ENCODE measurements around the gene CES1.
"Not testable (repeated sequence)": the region's sequence is repeated elsewhere in the genome, so short reads cannot be mapped to it uniquely, and the experiment has no call there.

The CES1 gene

DNA sequence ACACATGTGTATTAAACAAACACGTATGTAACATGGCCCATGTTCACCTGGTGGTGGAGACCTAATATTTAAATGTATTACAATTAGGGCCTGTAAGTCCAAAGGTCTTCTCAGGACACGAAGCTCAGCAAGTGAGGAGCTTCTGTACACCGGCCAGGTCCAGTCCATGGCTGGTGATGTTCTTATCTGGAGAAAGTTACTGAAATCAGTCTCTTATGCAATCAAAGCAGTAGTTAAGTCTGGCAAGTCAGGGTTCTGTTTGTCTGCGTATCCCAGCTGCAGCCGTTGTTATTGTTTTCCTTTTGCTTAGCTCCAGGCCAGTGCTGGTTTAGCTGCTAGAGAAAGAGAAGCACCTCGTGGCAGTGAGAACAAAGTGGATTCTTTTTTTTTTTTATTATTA is 41.4 kb downstream of the CES1 start:
- not testable (repeated sequence) for DNase-seq (ENCODE audit: low read depth)

DNA sequence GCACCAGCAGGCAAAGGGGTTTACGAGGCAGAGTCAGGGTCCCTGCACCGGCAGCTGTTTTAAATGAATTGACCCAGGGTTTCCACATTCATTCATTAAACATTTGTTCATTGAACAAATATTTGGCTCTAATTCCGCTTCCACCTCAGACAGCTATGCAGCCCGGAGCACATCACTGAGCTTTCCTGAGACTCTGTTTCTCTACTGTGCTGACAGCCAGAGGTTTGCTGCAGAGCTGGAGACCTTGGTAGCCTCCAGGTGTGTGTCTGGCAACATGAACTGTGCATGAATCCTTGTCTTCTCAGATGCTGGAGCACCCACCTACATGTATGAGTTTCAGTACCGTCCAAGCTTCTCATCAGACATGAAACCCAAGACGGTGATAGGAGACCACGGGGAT is 42.7 kb downstream of the CES1 start:
- not testable (repeated sequence) for DNase-seq (ENCODE audit: low read depth)

DNA sequence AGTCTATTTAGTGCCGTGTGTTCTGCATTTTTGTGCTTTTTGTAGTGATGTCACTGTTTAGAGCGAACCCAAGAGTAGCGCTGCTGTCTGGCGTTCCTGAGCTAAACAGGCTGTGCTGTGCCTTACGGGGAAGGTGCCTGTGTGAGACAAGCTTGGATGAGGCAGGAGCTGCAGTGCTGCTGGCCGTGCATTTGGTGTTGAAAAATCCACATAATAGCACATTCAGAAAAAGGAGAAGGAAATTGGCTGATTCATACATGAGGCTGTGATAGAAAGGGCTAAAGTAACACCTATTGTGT is 50.2 kb downstream of the CES1 start:
- DNase-seq (ENCODE audit: low read depth), result not testable (repeated sequence)

DNA sequence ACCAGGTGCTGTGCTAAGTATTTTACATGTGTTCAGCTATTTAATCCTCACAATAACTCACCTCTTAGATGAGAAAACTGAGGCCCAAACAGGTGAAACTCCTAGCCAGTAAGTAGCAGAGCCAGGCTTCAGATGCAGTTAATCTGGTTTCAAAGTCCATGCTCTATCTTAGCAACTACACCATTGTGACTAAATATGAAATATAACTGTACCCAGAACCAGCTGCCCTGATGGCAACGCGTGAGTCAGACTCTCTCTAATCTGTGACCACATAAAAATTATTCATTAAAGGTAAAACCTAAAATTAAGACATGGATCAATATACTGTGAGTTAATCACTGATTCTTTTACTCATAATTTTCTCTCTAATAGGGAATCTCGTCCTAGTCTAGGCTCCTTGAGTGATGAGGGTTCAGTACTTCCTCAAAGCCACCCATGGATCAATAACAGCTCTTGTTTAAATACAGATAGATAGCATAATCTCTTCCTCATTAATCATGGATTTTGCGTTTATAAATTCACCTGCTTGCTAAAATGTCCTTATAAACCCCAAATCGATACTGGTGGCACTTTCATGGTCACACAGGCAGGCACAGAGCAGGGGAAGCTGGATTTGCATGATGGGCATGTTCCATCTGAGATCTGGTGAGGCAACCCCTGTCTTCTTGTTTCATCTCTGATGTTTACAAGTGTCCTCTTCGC is 50.7 kb downstream of the CES1 start:
- not testable (repeated sequence) for DNase-seq (ENCODE audit: low read depth)

DNA sequence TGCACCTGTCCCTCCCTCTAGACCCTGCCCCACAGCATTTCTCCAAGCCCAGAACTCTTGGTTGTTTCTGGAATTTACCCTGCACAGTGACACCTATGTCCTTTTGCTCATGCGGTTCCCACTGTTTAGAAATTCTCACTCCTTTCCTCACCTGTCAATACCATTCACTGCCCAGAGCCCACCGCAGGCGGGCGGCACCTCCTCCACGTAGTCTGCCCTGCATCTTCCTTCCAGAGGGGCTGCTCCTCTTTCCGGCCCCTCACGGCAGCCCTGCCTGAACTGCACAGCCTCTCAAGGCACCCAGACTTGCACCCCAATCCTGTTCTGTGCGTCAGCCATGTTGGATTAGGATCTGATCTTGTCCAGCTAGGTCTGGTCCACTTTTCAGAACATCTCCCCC is 51.4 kb downstream of the CES1 start:
- DNase-seq (ENCODE audit: low read depth), result not testable (repeated sequence)

DNA sequence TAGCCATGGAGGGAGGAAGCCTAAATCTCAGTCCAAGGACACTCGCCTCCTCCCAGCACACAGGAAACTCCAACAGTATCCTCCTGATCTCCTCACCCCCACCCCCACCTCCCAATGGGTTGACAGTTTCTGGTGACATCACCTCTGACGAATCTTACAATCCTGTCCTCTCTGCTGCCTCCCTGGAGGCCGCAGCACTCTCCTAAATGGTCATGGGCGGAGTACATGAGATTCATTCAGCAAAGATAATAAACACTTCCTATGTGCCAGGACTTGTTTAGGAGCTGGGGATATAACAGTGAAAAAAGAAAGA is 52.8 kb downstream of the CES1 start:
- not testable (repeated sequence) for DNase-seq (ENCODE audit: low read depth)

DNA sequence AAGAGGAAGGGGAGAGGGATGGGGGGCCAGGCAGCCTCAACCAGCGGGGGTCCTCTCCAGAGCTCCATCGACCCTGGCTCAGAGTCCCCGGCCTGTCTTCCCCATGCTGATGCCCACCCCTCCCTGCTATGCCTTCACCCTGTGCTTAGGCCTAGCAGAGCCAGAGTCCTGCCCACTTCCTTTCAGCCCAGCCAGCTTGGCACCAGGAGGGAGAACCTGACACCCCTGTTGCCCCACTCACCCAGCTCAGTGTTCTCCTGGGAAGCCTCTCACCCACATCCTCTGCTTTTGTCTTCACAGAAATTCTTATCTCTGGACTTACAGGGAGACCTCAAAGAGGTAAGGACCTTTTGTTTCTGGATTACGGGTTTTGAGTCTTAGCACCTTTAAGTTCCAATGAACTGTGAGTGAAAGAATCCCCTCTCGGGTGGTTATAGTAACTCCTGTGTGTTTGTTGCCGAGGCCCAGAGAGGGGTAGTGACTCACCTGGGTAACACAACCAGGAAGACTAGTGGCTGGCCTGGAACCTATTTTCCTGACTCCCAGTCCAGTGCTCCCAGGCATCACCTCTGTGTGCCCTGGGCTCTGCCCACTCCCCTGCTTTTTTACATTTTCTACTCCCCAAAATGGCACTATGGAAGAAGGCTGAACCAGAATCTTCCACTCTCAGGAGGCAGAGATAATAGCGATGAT is 53.3 kb downstream of the CES1 start:
- DNase-seq (ENCODE audit: low read depth), result no peak

DNA sequence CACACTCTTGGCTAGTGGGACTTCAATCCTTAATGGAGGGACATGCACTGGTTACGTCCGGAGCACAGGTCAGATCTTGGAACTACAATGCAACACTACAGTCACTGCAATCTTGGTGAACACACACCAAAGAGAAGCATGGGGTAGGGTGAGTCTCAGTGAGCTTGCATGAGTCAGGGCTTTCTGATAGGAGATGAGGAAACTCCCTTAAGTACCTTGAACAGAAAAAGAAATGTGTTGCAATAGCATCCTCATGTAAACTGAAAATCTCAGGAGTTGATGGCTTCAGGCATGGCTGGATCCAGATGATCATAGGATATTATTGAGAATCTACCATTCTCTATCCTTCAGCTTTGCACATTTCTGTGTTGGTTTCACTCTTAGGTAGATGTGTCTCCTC is 54.1 kb downstream of the CES1 start:
- no peak for DNase-seq (ENCODE audit: low read depth)

DNA sequence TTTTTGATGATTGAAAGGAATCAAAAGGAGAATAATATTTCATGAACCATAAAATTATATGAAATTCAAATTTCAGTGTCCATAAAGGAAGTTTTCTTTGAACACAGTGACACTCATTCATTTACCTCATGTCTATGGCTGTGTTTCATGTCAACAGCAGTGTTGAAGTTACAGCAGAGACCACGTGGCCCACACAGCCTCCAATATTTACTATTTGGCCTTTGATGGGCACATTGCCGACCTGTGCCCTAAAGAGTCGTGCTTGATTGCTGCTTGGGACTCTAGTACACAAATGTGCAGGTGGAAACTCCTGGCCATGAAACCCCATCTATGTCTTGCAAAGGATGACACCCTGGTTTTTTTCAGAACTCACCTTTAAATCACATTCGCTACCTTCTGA is 57.0 kb downstream of the CES1 start:
- DNase-seq (ENCODE audit: low read depth), result no peak

DNA sequence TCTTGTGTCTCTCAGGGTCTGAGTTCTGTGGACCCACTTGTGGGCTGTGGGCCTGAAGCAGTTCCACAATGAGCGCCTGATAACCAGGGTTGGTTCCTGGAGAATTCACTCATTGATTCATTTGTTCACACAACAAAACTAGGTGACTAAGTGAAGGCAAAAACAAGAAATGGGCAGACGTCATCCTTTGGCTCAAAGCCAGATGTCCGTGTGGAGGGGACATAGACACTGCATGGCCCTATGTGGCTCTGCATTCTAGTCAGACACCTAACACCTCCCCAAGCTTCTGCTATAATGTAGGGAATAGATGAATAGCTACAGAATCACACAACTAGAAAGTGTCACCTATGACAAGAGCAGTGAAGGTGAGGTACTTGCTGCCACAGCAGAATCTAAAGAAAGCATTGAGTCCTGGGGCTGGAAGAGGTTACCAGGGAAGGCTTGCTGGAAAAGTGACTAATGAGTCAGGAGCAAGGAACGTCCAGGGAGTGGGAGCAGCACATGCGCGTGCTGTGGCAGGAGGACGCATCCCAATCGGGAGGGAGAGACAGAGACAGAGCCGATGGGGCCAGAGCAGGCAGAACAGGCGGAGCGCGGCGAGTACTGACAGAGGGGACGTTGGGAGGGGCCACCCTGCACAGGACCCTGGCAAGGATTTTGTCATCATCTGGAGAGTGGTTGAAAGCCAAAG is 58.9 kb downstream of the CES1 start:
- no peak for DNase-seq (ENCODE audit: low read depth)

DNA sequence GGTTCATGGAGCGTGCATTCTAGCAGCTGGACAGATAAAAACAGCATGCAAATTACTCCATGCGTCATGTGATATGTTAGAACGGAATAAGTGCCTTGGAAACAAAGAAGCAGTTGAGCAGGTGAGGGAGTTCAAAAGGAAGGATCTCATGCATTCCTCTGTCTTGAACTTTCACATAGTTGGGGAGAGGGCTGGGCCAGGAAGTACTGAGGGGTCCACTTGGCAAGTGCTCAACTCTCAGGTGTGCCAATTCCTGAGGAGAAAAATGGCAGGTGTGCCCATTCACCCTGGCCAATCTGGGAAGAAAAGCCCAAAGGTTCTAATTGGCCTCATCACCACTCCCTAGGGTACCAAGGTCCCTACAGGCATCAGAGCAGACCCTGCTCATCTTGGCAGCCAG is 67.7 kb downstream of the CES1 start:
- DNase-seq (ENCODE audit: low read depth), result no peak

DNA sequence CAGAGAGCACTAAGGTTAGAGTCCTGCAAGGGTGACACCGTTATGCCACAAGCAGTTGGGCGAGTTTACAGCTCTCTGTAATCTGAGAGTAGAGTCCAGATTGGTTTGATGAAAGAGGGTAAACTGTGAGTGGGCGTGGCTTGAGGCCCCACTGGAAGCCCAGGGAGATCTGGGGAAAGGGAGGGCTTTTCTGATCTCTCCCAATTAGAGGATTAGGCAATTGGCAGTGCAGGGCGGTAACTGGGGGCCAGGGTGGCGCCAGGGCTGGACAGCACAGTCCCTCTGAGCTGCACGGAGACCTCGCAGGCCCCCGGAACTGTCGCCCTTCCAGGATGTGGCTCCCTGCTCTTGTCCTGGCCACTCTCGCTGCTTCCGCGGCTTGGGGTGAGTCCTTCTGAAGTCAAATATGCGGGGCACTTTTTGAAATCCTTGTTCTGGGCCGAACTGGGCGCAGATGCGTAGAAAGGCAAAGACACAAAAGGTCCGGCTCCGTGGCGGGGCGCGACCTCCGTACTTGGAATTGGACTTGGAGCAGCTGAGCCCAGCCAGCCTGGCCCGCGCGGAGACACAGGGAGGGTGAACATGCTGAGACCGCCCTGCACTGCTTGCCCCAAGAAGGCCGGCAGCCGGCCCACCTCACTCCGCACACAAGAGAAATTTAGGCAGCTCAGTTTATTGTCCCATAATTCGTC is 72.4 kb downstream of the CES1 start:
- no peak for DNase-seq (ENCODE audit: low read depth)

DNA sequence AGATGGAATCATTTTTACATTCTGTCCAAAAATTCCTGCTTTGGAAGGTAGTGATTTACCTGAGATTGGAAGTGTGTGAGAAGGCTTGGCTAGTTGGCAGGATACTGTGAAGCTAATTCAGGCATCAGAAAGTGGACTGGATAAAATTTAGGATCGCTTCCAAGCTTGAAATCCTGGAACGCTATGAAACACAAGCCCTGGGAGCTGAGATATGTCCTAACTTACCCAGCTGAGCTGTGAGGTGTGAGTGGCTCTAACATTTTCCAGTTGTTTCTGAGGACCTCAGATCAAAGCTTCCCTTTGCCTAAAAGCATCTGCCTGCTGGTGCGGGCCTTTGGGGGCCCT is 73.0 kb downstream of the CES1 start:
- DNase-seq (ENCODE audit: low read depth), result not testable (repeated sequence)

DNA sequence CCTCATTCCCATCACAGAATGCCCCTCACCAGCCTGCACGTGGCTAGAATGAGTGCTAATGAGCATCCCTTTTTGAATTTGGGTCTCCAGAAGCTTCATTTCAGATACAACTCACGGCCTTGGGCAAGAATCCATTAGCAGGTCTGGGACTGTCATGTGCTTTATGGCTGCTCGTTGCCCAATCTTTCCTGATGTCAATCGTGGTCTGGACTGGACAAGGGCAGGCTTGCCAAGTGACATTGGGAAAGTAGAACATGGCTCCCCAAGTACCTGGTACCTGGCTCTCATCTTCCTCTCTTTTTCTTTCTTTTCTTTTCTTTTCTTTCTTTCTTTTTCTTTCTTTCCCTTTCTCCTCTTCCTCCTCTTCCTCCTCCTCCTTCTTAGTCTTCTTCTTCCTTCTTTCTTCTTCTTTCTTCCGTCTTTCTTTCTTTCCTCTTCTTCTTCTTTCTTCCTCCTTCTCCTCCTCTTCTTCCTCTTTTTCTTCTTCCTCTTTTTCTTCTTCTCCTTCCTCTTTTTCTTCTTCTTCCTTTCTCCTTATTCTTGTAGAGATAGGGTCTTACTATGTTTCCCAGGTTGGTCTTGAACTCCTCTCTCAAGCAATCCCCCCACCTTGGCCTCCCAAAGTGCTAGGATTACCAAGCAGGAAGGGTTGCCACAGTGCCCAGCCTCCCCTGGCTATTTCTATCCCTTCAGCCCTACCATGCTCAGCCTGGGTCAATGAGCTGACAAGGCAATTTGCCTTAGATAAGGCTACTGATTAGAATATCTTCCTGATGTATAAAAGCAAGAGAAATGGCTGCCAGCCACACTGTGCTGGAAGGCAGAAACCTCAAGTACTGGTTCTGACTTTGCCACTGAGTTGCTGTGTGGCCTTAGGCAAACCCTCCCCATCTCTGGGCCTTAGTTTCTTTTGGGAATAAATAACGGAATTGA is 75.0 kb downstream of the CES1 start:
- not testable (repeated sequence) for DNase-seq (ENCODE audit: low read depth)

DNA sequence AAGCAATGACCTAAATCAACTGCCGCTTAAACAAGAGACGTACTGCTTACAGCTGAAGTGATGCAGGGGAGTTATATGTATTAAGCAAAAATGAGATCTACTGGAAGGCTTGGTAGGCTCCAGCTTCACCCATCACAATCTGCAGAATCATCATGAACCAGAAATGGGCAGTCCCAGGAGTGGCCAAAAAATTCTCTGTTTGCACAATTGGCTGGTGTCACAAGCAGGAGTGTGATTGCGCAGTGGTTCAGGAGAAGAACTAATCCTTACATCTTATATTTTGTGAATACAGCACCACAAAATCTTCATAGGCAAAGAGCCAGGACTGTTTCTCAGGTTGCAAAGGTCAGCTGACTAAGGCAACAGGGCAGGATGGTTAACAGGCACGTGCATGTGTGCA is 75.9 kb downstream of the CES1 start:
- no peak for DNase-seq (ENCODE audit: low read depth)

DNA sequence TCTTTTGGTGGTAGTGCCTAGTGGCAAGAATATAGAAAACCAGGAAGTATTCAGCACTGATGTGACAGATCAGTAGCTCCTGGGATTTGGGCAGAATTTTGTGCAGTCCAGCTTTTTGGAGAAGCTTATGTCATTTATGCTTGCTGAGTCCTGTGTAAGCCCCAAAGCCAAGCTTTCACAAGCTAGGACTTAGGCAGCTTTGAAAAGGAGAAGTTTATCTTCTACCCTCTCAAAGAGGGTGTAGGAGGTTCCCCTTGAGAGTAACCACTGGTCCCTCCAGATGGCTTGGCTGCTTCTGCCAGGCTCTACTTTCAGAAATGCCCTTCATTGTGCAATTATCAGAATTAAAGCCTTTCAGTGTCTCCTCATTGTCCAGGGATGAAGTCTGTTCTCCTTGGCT is 78.8 kb downstream of the CES1 start:
- no peak for DNase-seq (ENCODE audit: low read depth)

DNA sequence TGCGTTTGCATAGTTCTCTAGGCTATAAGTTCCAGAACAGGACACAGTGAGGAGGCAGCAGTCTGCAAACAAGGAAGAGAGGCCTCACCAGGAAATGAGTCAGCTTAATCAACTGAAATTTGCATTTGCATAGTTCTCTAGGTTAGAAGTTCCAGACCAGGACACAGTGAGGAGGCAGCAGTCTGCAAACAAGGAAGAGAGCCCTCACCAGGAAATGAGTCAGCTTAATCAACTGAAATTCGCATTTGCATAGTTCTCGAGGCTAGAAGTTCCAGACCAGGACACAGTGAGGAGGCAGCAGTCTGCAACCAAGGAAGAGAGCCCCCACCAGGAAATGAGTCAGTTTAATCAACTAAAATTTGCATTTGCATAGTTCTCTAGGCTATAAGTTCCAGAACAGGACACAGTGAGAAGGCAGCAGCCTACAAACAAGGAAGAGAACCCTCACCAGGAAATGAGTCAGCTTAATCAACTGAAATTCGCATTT is 79.7 kb downstream of the CES1 start:
- not testable (repeated sequence) for DNase-seq (ENCODE audit: low read depth)
